Neural crest cell (in vitro differentiated cells): Measurements from ENCODE around the gene FAM20B. TPM values are rescaled to one million over a fixed set of nuclear protein-coding genes. Genes with fewer than 3 reads are reported as not detected.
"Not testable (repeated sequence)": the region's sequence is repeated elsewhere in the genome, so short reads cannot be mapped to it uniquely, and the experiment has no call there.

ENCODE experiments used
- DNase-seq: peaks from one replicate; pipeline ENCODE4 v3.0.0; 2021; ENCODE audit warnings: low read depth, mixed read lengths, low spot score
- H3K27ac Mint-ChIP-seq: one replicate; pipeline ENCODE4 v1.8.0; 2021; ENCODE audit warnings: mild to moderate bottlenecking, mixed read lengths; ENCODE audit not compliant: unreplicated experiment
- H3K27me3 Mint-ChIP-seq: 2 replicates; pipeline ENCODE4 v1.8.0; 2021; ENCODE audit warnings: low read depth, mild to moderate bottlenecking, mixed read lengths
- H3K36me3 Mint-ChIP-seq: 2 replicates; pipeline ENCODE4 v1.8.0; 2021; ENCODE audit warnings: low read depth, mild to moderate bottlenecking, mixed read lengths
- H3K4me1 Mint-ChIP-seq: 2 replicates; pipeline ENCODE4 v1.8.0; 2021; ENCODE audit warnings: mixed read lengths
- H3K4me3 Mint-ChIP-seq: one replicate; pipeline ENCODE4 v1.8.0; 2021; ENCODE audit warnings: mild to moderate bottlenecking, mixed read lengths
- H3K9me3 Mint-ChIP-seq: 2 replicates; pipeline ENCODE4 v1.8.0; 2021; ENCODE audit warnings: mixed read lengths
- CTCF ChIP-seq: fragments of 200-600 bp; sonication (generic); conservative IDR thresholded peaks from 2 replicates; pipeline ENCODE4 v1.5.0; 2021; ENCODE audit warnings: antibody characterized with exemption, mild to moderate bottlenecking
- total RNA-seq: library from RNA; stranded (reverse); gene quantifications from 2 replicates; pipeline ENCODE4 v1.2.1, GENCODE V29; 2021

Gene FAM20B
- total RNA-seq, 1 donor from 2014 or later, result 39.7 TPM

GRCh38 chr1:179031855-179032513 lies 6.3 kb downstream of the FAM20B start:
- Mint-ChIP-seq H3K27ac (no peak overlapping the region), H3K27me3 (no peaks in the 10 kb centered on the region), H3K4me1 (peaks cover 40% of the 10 kb centered on the region), H3K9me3 (no peaks in the 10 kb centered on the region), H3K4me3 (no peak overlapping the region), H3K36me3 (no peaks in the 10 kb centered on the region)
- TF ChIP-seq CTCF, result no peak
- DNase-seq, result no peak

GRCh38 chr1:179034720-179035119 lies 9.0 kb downstream of the FAM20B start:
- no peak for TF ChIP-seq CTCF
- DNase-seq, result no peak
- Mint-ChIP-seq H3K4me1 (peaks cover 35% of the 10 kb centered on the region), H3K27me3 (no peaks in the 10 kb centered on the region), H3K36me3 (no peaks in the 10 kb centered on the region), H3K9me3 (no peaks in the 10 kb centered on the region), H3K27ac (no peak overlapping the region), H3K4me3 (no peak overlapping the region)

GRCh38 chr1:179036844-179037465 lies 11.3 kb downstream of the FAM20B start:
- TF ChIP-seq CTCF, result no peak
- no peak for DNase-seq

GRCh38 chr1:179038528-179039281 lies 13.0 kb downstream of the FAM20B start:
- Mint-ChIP-seq H3K27me3 (no peaks in the 10 kb centered on the region), H3K4me1 (peaks cover 38% of the 10 kb centered on the region), H3K27ac (no peak overlapping the region), H3K4me3 (no peak overlapping the region), H3K36me3 (peaks cover 3% of the 10 kb centered on the region), H3K9me3 (no peaks in the 10 kb centered on the region)
- TF ChIP-seq CTCF, result no peak
- no peak for DNase-seq

More at GRCh38 chr1:179036844-179037465, 11.3 kb downstream of the FAM20B start:
- no peaks in the 10 kb centered on the region for H3K36me3 Mint-ChIP-seq
- no peak overlapping the region for H3K27ac Mint-ChIP-seq
- no peak overlapping the region for H3K4me3 Mint-ChIP-seq
- no peaks in the 10 kb centered on the region for H3K9me3 Mint-ChIP-seq
- H3K4me1 Mint-ChIP-seq, result peaks cover 35% of the 10 kb centered on the region
- no peaks in the 10 kb centered on the region for H3K27me3 Mint-ChIP-seq

GRCh38 chr1:179039502-179040174 lies 13.9 kb downstream of the FAM20B start:
- H3K36me3 Mint-ChIP-seq, H3K27ac Mint-ChIP-seq, H3K27me3 Mint-ChIP-seq, H3K9me3 Mint-ChIP-seq, DNase-seq, H3K4me3 Mint-ChIP-seq: not testable (repeated sequence)
- peaks cover 30% of the 10 kb centered on the region for H3K4me1 Mint-ChIP-seq

- not testable (repeated sequence) for H3K27me3 Mint-ChIP-seq, H3K9me3 Mint-ChIP-seq, H3K36me3 Mint-ChIP-seq, H3K27ac Mint-ChIP-seq, DNase-seq, H3K4me3 Mint-ChIP-seq
- peaks cover 25% of the 10 kb centered on the region for H3K4me1 Mint-ChIP-seq
Observed at GRCh38 chr1:179040175-179040551, 14.5 kb downstream of the FAM20B start.
